GM10847 (cell line): ENCODE results near the gene MID1IP1.

Experiments used
- POLR2A ChIP-seq: IDR thresholded peaks from 2 replicates; pipeline ENCODE4 v1.6.1; 2011; ENCODE audit not compliant: insufficient read length; ENCODE audit errors: extremely low read depth

The MID1IP1 gene

DNA sequence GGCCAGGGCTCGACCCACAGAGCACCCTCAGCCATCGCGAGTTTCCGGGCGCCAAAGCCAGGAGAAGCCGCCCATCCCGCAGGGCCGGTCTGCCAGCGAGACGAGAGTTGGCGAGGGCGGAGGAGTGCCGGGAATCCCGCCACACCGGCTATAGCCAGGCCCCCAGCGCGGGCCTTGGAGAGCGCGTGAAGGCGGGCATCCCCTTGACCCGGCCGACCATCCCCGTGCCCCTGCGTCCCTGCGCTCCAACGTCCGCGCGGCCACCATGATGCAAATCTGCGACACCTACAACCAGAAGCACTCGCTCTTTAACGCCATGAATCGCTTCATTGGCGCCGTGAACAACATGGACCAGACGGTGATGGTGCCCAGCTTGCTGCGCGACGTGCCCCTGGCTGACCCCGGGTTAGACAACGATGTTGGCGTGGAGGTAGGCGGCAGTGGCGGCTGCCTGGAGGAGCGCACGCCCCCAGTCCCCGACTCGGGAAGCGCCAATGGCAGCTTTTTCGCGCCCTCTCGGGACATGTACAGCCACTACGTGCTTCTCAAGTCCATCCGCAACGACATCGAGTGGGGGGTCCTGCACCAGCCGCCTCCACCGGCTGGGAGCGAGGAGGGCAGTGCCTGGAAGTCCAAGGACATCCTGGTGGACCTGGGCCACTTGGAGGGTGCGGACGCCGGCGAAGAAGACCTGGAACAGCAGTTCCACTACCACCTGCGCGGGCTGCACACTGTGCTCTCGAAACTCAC, 3.6 kb downstream of the MID1IP1 start:
- TF ChIP-seq POLR2A, result no peak

DNA sequence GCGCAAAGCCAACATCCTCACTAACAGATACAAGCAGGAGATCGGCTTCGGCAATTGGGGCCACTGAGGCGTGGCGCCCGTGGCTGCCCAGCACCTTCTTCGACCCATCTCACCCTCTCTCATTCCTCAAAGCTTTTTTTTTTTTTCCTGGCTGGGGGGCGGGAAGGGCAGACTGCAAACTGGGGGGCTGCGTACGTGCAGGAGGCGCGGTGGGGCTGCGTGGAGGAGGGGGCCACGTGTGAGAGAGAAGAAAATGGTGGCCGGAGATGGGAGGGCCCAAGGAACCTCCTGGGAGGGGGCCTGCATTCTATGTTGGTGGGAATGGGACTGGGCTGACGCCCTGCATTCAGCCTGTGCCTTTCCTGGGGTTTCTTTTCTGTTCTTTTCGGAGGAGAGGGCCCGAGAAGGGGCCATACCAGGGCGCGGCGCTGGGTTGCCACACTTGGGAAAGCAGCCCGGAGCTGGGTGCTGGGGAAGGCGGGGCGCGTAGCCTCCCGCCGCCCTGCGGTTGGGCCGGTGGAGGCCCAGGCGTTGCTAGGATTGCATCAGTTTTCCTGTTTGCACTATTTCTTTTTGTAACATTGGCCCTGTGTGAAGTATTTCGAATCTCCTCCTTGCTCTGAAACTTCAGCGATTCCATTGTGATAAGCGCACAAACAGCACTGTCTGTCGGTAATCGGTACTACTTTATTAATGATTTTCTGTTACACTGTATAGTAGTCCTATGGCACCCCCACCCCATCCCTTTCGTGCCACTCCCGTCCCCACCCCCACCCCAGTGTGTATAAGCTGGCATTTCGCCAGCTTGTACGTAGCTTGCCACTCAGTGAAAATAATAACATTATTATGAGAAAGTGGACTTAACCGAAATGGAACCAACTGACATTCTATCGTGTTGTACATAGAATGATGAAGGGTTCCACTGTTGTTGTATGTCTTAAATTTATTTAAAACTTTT, 4.5 kb downstream of the MID1IP1 start:
- TF ChIP-seq POLR2A, result no peak

DNA sequence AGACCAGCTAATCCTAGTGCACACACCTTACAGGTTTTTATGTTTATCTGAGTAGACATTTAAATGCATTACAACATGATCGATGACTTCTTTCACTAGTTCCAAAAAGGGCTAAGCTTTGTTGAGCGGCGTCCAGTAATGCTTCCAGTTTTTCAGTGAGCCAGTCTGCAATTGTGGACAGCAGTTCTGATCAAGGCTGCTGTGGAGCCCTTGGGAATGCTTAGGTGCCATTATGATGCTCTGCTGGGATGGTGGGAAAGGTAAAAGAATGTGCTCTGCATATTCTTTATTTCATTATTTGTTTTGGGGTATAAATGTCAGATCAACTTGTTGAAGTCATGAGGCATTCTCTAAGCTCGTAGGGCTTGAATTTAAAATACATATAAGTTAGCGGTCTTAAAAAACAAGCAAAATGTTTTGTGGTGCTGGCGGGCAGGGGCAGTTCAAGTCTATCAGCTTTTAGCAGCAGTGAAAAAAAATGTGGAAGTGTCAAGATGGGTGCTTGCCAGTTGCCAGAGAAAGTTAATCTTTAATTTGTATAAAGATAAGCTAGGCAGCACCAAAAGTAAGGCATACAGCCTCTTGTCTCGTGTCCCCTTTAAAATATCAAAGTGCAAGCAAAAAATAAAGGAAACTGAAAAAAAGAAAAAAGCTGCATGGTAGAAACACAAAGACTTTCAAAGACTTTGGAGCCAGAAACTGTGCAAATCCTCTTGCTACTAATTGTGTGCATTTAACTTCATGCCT, 5.8 kb downstream of the MID1IP1 start:
- TF ChIP-seq POLR2A, result no peak

DNA sequence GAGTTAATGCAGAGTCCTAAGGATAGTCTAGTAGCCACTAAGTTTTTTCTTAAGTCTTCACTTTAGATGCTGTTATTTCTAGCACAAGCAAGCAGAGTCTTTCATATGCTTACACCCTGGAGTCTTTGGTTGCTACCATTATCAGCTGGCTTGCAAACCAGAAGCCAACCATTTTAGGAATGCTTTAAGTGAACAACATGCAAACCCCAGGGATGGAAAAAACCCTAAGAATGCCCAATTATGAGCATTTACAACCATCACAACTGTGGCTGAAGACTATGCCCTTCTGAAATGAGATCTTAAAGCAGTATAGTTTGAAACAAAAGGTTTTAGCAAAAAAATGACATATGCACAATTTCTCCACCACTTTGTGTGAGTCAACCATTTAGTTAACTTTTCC, 6.6 kb downstream of the MID1IP1 start:
- no peak for TF ChIP-seq POLR2A

DNA sequence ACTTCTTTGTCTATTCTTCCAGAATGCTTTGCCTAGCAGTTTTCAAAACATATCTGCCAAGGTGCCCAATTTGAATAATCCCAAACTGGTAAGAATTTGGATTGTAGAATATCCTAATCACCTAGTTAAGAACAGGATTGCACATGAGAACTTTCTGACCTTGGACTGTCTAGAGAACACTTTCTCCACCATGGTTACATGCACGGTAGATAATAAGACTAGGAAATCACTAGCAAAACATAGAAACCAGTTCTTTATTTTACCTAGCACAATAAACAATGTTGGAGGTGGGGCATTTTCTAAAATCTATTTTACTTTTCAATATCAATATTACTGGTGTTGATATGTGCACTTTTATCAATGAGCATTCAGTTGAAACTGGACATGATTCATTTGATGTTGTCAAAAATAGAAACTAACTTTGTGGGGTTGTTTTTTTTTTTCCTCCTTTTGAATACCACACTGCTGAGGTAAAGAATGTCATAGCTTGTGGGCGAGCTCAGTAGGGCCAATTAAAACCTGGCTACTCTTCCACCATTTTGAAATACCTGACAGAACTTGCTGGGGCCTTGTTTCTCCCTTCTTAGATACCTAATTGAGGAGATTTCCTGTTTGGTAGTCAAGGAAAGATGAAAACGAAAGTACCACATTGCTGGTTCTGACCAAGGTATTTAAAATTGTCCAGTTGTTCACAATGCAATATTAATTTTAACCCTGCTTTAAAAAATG, 10.4 kb downstream of the MID1IP1 start:
- no peak for TF ChIP-seq POLR2A

DNA sequence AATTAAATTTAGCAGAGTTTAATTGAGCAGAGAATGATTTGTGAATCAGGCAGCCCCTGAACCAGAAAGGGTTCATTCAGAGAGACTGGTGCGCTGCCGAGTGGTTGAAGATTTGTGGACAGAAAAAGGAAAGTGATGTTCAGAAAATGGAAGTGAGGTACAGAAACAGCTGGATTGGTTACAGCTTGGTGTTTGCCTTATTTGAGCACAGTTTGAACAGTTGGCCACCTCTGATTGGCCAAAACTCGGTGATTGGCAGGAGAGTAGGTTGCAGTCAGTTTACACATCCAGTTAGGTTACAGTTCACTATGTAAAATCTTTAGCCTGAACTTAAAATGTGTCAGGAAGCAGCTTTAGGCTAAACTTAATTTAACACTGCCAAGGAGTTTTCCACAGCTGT, 14.9 kb downstream of the MID1IP1 start:
- no peak for TF ChIP-seq POLR2A

DNA sequence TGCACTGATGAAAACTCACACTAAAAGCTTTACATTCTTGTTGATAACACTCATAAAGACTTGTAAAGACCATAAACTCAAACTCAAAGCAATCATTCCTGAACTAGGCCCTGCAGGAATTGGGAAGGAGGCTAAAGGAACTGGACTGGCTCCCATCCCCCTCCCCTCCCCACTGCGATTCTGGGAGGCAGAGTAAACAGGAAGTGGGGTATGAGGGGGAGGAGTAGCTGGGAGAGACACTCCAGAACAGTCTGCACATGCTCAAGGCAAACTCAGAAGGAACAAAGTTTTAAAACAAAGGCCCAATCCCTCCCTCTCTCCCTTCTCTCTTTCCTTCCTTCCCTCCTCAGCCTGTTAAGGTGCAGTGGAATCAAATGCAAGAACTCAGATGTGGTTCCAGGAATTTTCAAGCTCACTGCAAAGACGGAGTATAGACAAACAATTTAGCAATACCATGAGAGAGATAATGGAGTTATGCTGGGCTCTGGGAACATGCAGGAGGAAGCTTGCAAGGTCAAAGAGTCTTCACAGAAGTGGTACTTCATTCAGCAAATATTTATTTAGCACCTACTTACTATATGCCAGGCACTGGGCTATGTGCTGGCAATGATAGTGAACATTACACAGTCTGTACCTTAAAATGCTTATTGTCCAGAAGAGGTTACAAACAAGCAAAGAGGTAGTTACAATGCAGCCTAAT, 15.9 kb downstream of the MID1IP1 start:
- TF ChIP-seq POLR2A, result no peak

DNA sequence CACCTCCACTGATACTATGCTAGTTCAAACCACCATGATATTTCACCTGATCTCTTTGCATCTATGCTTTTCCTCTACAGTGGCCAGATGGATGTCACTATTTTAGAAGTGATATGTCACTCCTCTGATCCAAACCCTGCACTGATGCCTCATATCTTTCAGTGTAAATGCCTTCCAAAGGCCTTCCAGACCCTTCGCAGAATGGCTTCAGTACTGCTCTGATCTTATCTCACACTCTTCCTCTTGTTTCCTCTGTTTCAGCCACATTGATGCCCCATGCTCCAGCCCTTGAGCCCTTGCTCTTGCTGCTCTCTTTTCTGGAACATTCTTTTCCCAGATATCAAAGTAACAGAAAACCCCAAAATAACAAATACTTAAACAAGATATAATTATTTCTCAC, 17.9 kb downstream of the MID1IP1 start:
- no peak for TF ChIP-seq POLR2A

DNA sequence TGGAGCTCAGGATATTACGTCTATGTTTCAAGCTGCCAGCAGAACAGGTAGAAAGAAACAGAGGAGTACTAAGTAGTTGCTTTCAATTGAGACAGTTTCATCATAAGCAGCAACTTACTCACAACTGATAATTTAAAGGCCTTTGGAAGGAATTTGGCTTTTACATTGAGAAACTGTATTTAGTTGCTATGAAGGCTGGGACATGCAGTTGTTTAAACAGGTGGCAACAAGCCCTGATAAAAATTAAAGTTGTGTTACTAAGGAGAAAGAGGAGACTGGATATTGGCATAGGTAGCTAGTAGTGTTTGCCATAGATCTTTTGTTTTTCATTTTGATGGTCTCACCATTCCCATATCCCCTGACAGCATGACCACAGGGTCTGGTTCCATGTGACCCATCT, 18.4 kb downstream of the MID1IP1 start:
- no peak for TF ChIP-seq POLR2A

DNA sequence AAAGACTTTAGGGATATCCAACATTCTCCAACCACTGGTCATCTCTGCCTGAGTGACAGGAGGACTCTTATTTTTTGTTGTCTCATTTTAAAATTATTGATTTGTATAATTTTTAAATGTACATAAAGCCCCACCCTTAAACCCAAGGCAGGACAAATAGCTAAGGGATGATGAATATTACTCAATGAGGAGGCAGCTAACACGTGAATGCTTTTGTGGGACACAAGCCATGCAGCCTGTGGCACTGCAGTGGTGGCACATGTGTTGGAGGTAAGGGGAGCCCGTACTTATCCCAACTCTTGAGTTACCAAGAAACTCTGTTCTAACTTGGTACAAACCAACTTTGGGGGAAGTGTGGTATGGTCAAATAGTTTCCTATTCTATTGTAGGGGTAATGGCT, 19.5 kb downstream of the MID1IP1 start:
- no peak for TF ChIP-seq POLR2A

DNA sequence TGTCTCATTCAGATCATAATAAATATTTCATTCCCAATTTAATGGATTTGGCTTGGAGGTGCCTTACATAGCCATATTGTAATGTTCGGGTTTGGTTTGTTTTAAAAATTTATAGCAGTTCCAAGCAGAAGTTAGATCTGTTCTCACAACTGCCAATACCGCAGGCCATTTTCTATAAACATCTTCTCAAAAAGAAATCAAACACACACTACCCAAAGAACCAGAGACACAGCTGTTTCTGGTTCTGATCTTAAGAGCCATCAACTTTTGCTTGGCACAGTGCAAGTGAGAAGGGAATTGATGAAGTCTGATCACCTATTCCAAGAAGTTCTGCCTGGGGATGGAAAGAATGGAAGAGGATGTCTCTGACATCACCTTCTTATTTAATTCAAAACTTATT, 22.9 kb downstream of the MID1IP1 start:
- no peak for TF ChIP-seq POLR2A

DNA sequence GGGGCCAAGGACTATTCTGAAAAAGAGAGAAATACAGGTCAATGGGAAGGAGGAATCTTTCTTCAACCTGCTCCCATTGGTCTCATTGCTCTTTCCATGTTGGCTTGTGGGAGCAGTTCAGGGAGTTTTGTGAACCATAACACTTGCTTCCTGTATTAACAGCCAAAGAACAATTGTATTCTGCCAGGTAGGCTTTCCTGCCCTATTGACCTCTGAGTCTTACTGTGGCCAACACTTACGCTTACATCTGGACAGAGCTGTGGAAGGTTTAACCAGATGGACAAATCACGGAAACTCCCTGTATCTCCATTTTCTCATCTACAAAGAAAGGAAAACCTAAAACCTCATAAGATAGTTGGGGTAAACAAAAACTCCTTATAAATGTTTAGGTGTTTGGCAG, 30.7 kb downstream of the MID1IP1 start:
- no peak for TF ChIP-seq POLR2A

DNA sequence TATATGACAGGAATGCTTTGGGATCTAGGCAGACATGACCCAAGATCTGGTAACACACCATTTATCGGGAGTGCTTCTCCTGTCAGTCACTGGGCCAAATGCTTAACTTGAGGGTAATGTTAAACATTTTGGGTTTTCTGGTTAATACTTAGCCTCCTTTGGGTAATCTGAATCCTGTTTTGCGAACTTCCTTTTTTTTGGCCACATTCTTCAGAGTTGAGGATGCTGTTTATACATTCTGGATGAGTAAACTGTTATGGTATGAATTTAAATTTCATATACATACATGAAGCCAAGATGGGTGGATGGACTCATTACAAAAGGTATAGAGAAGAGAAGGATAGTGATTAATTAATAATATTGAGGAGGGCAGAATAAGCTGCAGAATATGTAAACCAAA, 36.1 kb downstream of the MID1IP1 start:
- TF ChIP-seq POLR2A, result no peak

DNA sequence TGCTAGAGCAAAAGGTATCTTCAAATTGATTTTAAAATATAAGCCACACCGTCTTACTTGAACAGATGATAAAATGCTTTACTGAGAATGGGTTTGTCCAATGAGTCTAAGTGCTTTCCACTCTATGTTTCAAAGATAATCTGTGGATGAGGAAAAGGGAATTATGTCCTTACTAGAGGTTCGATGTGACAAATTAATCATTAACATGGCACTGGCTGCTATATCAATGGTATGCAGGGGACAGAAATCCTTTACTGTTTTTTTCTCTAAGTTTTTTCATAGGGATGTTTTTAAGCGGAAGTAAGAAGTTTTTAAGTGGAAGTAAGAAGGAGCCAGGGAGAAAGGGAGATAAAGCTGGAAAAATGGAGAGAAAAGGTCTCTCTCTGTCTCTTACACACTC, 38.0 kb downstream of the MID1IP1 start:
- no peak for TF ChIP-seq POLR2A
